Activated CD4-positive, alpha-beta T cell treated with anti-CD3 and anti-CD28 coated beads, Interleukin-2, amount 50 U/mL, for 16 hours (primary cell): ENCODE measurements around the gene MRPL38.
"Not testable (repeated sequence)": the region's sequence is repeated elsewhere in the genome, so short reads cannot be mapped to it uniquely, and the experiment has no call there.

Experiments
- DNase-seq: peaks from one replicate; pipeline ENCODE4 v3.0.0-alpha.2; 2020

The MRPL38 gene

GRCh38 chr17:75895370-75896155 lies 9.1 kb downstream of the MRPL38 start:
- peak; percentile 30 for DNase-seq

- DNase-seq: no peak
Measured at GRCh38 chr17:75894049-75894733, 10.5 kb downstream of the MRPL38 start.

GRCh38 chr17:75893305-75894048 lies 11.2 kb downstream of the MRPL38 start:
- no peak for DNase-seq

- no peak for DNase-seq
Measured at GRCh38 chr17:75892556-75893224, 12.0 kb downstream of the MRPL38 start.

GRCh38 chr17:75891605-75892555 lies 12.8 kb downstream of the MRPL38 start:
- DNase-seq: no peak

- DNase-seq: no peak
Measured at GRCh38 chr17:75891022-75891604, 13.6 kb downstream of the MRPL38 start.

GRCh38 chr17:75889454-75889853 lies 15.2 kb downstream of the MRPL38 start:
- no peak for DNase-seq

- DNase-seq: no peak
Measured at GRCh38 chr17:75888484-75888883, 16.2 kb downstream of the MRPL38 start.

GRCh38 chr17:75885860-75886259 lies 18.8 kb downstream of the MRPL38 start:
- DNase-seq: not testable (repeated sequence)

GRCh38 chr17:75885431-75885830 lies 19.3 kb downstream of the MRPL38 start:
- no peak for DNase-seq

- DNase-seq: no peak
Measured at GRCh38 chr17:75881678-75882454, 22.8 kb downstream of the MRPL38 start.

- no peak for DNase-seq
Measured at GRCh38 chr17:75880266-75880665, 24.4 kb downstream of the MRPL38 start.

GRCh38 chr17:75878174-75878998 lies 26.3 kb downstream of the MRPL38 start, which contains the start of gene TRIM47:
TSS of gene TRIM47 (minus strand) at chr17:75878581. CDS start at chr17:75878548, 33 bp downstream.
- DNase-seq: peak; percentile 29

GRCh38 chr17:75877752-75878173 lies 26.9 kb downstream of the MRPL38 start:
- peak; percentile 75 for DNase-seq

- DNase-seq: peak; percentile 56
Measured at GRCh38 chr17:75876938-75877751, 27.5 kb downstream of the MRPL38 start.

GRCh38 chr17:75876190-75876937 lies 28.3 kb downstream of the MRPL38 start:
- DNase-seq: peak; percentile 84

- DNase-seq: no peak
Measured at GRCh38 chr17:75875940-75876189, 28.8 kb downstream of the MRPL38 start.
